H1 (cell line): ENCODE data around the gene NOL12. TPM values are rescaled to one million over a fixed set of nuclear protein-coding genes. Genes with fewer than 3 reads are reported as not detected.

Experiments
- BCL11A ChIP-seq, 2 experiments: IDR thresholded peaks; one replicate each; pipeline ENCODE4 v1.6.1; 2011; ENCODE audit warnings: low read depth in 2 of 2, low read length in 2 of 2, mild to moderate bottlenecking in 2 of 2
- GABPA ChIP-seq: IDR thresholded peaks from 2 replicates; pipeline ENCODE4 v1.6.1; 2011; ENCODE audit warnings: mild to moderate bottlenecking, low read length, moderate library complexity, borderline replicate concordance; ENCODE audit not compliant: insufficient read depth
- HDAC2 ChIP-seq, 2 experiments: fragments of 300-600 bp in 1 of 2; sonication (generic) in 1 of 2; IDR thresholded peaks; 2 replicates each; pipeline ENCODE4 v1.6.1; 2011 to 2012; ENCODE audit warnings: low read depth in 2 of 2, low read length in 2 of 2, mild to moderate bottlenecking in 2 of 2, moderate library complexity in 2 of 2, borderline replicate concordance in 1 of 2, inconsistent platforms in 1 of 2
- JUND ChIP-seq: IDR thresholded peaks from 2 replicates; pipeline ENCODE4 v1.6.1; 2011; ENCODE audit warnings: mild to moderate bottlenecking, improper control_type of control experiment, low read length
- KDM4A ChIP-seq: IDR thresholded peaks from one replicate; pipeline ENCODE4 v1.7.1; 2012; ENCODE audit warnings: low read depth, mild to moderate bottlenecking, moderate library complexity, low read length, inconsistent platforms; ENCODE audit not compliant: severe bottlenecking
- MAX ChIP-seq: IDR thresholded peaks from 2 replicates; pipeline ENCODE4 v1.6.1; 2012; ENCODE audit warnings: inconsistent platforms
- POU5F1 ChIP-seq: IDR thresholded peaks from 2 replicates; pipeline ENCODE4 v1.6.1; 2011; ENCODE audit warnings: low read depth, mild to moderate bottlenecking, low read length, moderate library complexity
- SAP30 ChIP-seq: fragments of 300-600 bp; sonication (generic); IDR thresholded peaks from 2 replicates; pipeline ENCODE4 v1.7.1; 2012; ENCODE audit warnings: low read length, moderate library complexity, mild to moderate bottlenecking, inconsistent platforms; ENCODE audit not compliant: insufficient read depth, insufficient replicate concordance
- SP1 ChIP-seq: IDR thresholded peaks from 2 replicates; pipeline ENCODE4 v1.6.1; 2011; ENCODE audit warnings: low read depth, low read length
- polyA plus RNA-seq, 7 experiments: library from polyadenylated mRNA; depleted of rRNA in 3 of 7; stranded (reverse) in 5 of 7; unstranded in 2 of 7; fragments of >200 nt in 5 of 7; fragments of 200-250 nt in 2 of 7; gene quantifications; 1 replicate in 5 of 7; 2 replicates in 1 of 7; 4 replicates in 1 of 7; pipeline versions ENCODE4 v1.2.1 to v1.2.3, GENCODE V29; 2011 to 2013; ENCODE audit warnings: missing spikeins in 2 of 7, mixed read lengths in 2 of 7
- total RNA-seq: library from RNA; stranded (reverse); fragmentation: NEBNext Ultra II Directional; extraction: Animal tissue kit (Norgen Biotek cat#: 25700); gene quantifications from 2 replicates; pipeline ENCODE4 v1.2.1, GENCODE V29; 2021
- TF ChIP-seq, protein P1 (sequence below): fragments of 300-600 bp; sonication (generic); IDR thresholded peaks from 2 replicates; pipeline ENCODE4 v1.7.1; 2012; ENCODE audit warnings: low read length, moderate library complexity, mild to moderate bottlenecking, inconsistent platforms; ENCODE audit not compliant: insufficient replicate concordance

Gene NOL12
- total and polyA plus RNA-seq, 2 of the 8 experiments (the other 6 are each of a cell fraction or from before 2014, with no cell fraction given): 25.3 to 28.3 TPM

DNA sequence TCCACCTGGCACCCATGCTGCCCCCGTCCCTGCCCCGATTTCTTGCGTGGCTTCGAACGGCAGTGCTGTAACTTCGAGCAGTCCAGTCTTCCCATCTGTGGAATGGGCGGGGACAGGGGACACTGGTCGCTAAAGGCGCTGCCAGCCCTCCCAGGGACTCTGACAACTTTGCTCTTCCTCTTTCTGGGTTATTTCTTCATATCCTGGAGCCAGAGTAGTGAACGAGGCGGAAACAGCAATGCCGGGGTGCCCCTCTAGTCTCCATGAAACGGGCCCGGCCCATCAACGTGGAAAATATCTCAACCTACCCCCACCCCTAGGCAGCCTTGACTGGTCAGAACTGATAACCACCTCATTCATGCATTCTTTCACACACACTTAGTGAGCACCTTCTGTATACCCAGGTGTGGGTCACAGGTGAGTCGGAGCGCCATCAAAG lies 53.5 kb downstream of the NOL12 start (continued):
- TF ChIP-seq, protein P1, sequence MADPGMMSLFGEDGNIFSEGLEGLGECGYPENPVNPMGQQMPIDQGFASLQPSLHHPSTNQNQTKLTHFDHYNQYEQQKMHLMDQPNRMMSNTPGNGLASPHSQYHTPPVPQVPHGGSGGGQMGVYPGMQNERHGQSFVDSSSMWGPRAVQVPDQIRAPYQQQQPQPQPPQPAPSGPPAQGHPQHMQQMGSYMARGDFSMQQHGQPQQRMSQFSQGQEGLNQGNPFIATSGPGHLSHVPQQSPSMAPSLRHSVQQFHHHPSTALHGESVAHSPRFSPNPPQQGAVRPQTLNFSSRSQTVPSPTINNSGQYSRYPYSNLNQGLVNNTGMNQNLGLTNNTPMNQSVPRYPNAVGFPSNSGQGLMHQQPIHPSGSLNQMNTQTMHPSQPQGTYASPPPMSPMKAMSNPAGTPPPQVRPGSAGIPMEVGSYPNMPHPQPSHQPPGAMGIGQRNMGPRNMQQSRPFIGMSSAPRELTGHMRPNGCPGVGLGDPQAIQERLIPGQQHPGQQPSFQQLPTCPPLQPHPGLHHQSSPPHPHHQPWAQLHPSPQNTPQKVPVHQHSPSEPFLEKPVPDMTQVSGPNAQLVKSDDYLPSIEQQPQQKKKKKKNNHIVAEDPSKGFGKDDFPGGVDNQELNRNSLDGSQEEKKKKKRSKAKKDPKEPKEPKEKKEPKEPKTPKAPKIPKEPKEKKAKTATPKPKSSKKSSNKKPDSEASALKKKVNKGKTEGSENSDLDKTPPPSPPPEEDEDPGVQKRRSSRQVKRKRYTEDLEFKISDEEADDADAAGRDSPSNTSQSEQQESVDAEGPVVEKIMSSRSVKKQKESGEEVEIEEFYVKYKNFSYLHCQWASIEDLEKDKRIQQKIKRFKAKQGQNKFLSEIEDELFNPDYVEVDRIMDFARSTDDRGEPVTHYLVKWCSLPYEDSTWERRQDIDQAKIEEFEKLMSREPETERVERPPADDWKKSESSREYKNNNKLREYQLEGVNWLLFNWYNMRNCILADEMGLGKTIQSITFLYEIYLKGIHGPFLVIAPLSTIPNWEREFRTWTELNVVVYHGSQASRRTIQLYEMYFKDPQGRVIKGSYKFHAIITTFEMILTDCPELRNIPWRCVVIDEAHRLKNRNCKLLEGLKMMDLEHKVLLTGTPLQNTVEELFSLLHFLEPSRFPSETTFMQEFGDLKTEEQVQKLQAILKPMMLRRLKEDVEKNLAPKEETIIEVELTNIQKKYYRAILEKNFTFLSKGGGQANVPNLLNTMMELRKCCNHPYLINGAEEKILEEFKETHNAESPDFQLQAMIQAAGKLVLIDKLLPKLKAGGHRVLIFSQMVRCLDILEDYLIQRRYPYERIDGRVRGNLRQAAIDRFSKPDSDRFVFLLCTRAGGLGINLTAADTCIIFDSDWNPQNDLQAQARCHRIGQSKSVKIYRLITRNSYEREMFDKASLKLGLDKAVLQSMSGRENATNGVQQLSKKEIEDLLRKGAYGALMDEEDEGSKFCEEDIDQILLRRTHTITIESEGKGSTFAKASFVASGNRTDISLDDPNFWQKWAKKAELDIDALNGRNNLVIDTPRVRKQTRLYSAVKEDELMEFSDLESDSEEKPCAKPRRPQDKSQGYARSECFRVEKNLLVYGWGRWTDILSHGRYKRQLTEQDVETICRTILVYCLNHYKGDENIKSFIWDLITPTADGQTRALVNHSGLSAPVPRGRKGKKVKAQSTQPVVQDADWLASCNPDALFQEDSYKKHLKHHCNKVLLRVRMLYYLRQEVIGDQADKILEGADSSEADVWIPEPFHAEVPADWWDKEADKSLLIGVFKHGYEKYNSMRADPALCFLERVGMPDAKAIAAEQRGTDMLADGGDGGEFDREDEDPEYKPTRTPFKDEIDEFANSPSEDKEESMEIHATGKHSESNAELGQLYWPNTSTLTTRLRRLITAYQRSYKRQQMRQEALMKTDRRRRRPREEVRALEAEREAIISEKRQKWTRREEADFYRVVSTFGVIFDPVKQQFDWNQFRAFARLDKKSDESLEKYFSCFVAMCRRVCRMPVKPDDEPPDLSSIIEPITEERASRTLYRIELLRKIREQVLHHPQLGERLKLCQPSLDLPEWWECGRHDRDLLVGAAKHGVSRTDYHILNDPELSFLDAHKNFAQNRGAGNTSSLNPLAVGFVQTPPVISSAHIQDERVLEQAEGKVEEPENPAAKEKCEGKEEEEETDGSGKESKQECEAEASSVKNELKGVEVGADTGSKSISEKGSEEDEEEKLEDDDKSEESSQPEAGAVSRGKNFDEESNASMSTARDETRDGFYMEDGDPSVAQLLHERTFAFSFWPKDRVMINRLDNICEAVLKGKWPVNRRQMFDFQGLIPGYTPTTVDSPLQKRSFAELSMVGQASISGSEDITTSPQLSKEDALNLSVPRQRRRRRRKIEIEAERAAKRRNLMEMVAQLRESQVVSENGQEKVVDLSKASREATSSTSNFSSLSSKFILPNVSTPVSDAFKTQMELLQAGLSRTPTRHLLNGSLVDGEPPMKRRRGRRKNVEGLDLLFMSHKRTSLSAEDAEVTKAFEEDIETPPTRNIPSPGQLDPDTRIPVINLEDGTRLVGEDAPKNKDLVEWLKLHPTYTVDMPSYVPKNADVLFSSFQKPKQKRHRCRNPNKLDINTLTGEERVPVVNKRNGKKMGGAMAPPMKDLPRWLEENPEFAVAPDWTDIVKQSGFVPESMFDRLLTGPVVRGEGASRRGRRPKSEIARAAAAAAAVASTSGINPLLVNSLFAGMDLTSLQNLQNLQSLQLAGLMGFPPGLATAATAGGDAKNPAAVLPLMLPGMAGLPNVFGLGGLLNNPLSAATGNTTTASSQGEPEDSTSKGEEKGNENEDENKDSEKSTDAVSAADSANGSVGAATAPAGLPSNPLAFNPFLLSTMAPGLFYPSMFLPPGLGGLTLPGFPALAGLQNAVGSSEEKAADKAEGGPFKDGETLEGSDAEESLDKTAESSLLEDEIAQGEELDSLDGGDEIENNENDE: no peak
- no peak for TF ChIP-seq JUND
- TF ChIP-seq POU5F1: no peak
- TF ChIP-seq GABPA: no peak
- TF ChIP-seq MAX: no peak
- no peak for TF ChIP-seq SP1
- TF ChIP-seq BCL11A (IDR thresholded peaks at IDR 0.05; ENCODE audit: low read depth in 2 of 2, low read length in 2 of 2): no peak
- TF ChIP-seq HDAC2 (IDR thresholded peaks at IDR 0.05; ENCODE audit: borderline replicate concordance in 1 of 2, low read depth in 2 of 2, low read length in 2 of 2): no peak
- TF ChIP-seq SAP30: no peak
- TF ChIP-seq KDM4A: no peak
